NCI-H526 treated with DMSO at 0.1 percent for 48 hours (cell line): ENCODE results near the gene CRACR2A.

Source experiments
- DNase-seq: peaks from one replicate; lab custom pipeline; 2025; lab: John Stamatoyannopoulos, UW

CRACR2A gene

GRCh38 chr12:3646561-3647241 is 106.2 kb downstream of the CRACR2A start:
- no peak for DNase-seq

GRCh38 chr12:3645091-3645490 is 107.8 kb downstream of the CRACR2A start:
- DNase-seq = no peak

- DNase-seq = peak; percentile 50
Measured at GRCh38 chr12:3644104-3644503, 108.8 kb downstream of the CRACR2A start.

GRCh38 chr12:3641428-3642018 is 111.4 kb downstream of the CRACR2A start:
- DNase-seq = peak; percentile 77

GRCh38 chr12:3636328-3636727 is 116.6 kb downstream of the CRACR2A start:
- DNase-seq = no peak

- DNase-seq = no peak
Measured at GRCh38 chr12:3634348-3634747, 118.6 kb downstream of the CRACR2A start.

- no peak for DNase-seq
Measured at GRCh38 chr12:3633396-3633795, 119.5 kb downstream of the CRACR2A start.

GRCh38 chr12:3632754-3633153 is 120.2 kb downstream of the CRACR2A start:
- no peak for DNase-seq

- no peak for DNase-seq
Measured at GRCh38 chr12:3632256-3632655, 120.7 kb downstream of the CRACR2A start.

- no peak for DNase-seq
Measured at GRCh38 chr12:3631759-3632158, 121.2 kb downstream of the CRACR2A start.

- DNase-seq = no peak
Measured at GRCh38 chr12:3631272-3631637, 121.7 kb downstream of the CRACR2A start.

GRCh38 chr12:3630621-3631271 is 122.2 kb downstream of the CRACR2A start:
- DNase-seq = no peak

GRCh38 chr12:3630111-3630510 is 122.8 kb downstream of the CRACR2A start:
- no peak for DNase-seq

- DNase-seq = no peak
Measured at GRCh38 chr12:3629057-3629830, 123.7 kb downstream of the CRACR2A start.

- DNase-seq = no peak
Measured at GRCh38 chr12:3628629-3629028, 124.3 kb downstream of the CRACR2A start.

- no peak for DNase-seq
Measured at GRCh38 chr12:3627336-3627735, 125.6 kb downstream of the CRACR2A start.

GRCh38 chr12:3624273-3624672 is 128.6 kb downstream of the CRACR2A start:
- DNase-seq = no peak

- no peak for DNase-seq
Measured at GRCh38 chr12:3622822-3623690, 129.9 kb downstream of the CRACR2A start.

- DNase-seq = no peak
Measured at GRCh38 chr12:3622021-3622821, 130.7 kb downstream of the CRACR2A start.

GRCh38 chr12:3620856-3621255 is 132.1 kb downstream of the CRACR2A start:
- DNase-seq = no peak

- no peak for DNase-seq
Measured at GRCh38 chr12:3617565-3617964, 135.3 kb downstream of the CRACR2A start.
